NCI-H2107 treated with DMSO at 0.1 percent for 48 hours (cell line): ENCODE measurements around the gene AFAP1L2.

Experiments used
- DNase-seq: peaks from one replicate; lab custom pipeline; 2025; ENCODE audit not compliant: unreplicated experiment; lab: John Stamatoyannopoulos, UW

The AFAP1L2 gene

GRCh38 chr10:114315566-114316420, 88.5 kb downstream of the AFAP1L2 start:
- no peak for DNase-seq

- DNase-seq, result no peak
These were observed 90.4 kb downstream of the AFAP1L2 start for GRCh38 chr10:114313866-114314265.

GRCh38 chr10:114313139-114313538, 91.2 kb downstream of the AFAP1L2 start:
- no peak for DNase-seq

GRCh38 chr10:114311496-114312209, 92.6 kb downstream of the AFAP1L2 start:
- no peak for DNase-seq

- DNase-seq, result no peak
These were observed 93.3 kb downstream of the AFAP1L2 start for GRCh38 chr10:114311023-114311422.

- DNase-seq, result no peak
These were observed 94.0 kb downstream of the AFAP1L2 start for GRCh38 chr10:114310346-114310745.

- DNase-seq, result no peak
These were observed 95.0 kb downstream of the AFAP1L2 start for GRCh38 chr10:114309364-114309651.

- no peak for DNase-seq
These were observed 95.6 kb downstream of the AFAP1L2 start for GRCh38 chr10:114308531-114309363.

GRCh38 chr10:114307731-114308130, 96.6 kb downstream of the AFAP1L2 start:
- no peak for DNase-seq

GRCh38 chr10:114306116-114306973, 98.0 kb downstream of the AFAP1L2 start:
- DNase-seq, result no peak

GRCh38 chr10:114305521-114305925, 98.8 kb downstream of the AFAP1L2 start:
- no peak for DNase-seq

GRCh38 chr10:114304571-114305421, 99.5 kb downstream of the AFAP1L2 start:
- DNase-seq, result peak; percentile 1

- DNase-seq, result peak; percentile 54
These were observed 100.2 kb downstream of the AFAP1L2 start for GRCh38 chr10:114304017-114304570.

- DNase-seq, result no peak
These were observed 100.7 kb downstream of the AFAP1L2 start for GRCh38 chr10:114303556-114303955.

GRCh38 chr10:114301951-114302710, 102.2 kb downstream of the AFAP1L2 start:
- DNase-seq, result no peak

- no peak for DNase-seq
These were observed 103.1 kb downstream of the AFAP1L2 start for GRCh38 chr10:114301177-114301576.

GRCh38 chr10:114300036-114300645, 104.2 kb downstream of the AFAP1L2 start:
- no peak for DNase-seq

GRCh38 chr10:114297136-114297705, 107.1 kb downstream of the AFAP1L2 start:
- DNase-seq, result no peak
